ENCODE results near the gene ARFGAP2.

The ARFGAP2 gene

GRCh38 chr11:47183031-47183856 lies 6.6 kb upstream of the ARFGAP2 start:
- no peak overlapping the region for H3K4me3 ChIP-seq (replicated peaks; ENCODE audit: low read depth, low read length)
- no peak for TF ChIP-seq CTCF (IDR thresholded peaks at IDR 0.05; ENCODE audit: low read length, missing control alignments)
- no peak for DNase-seq (ENCODE audit: low read depth)

GRCh38 chr11:47182380-47182779 lies 5.7 kb upstream of the ARFGAP2 start:
- no peak overlapping the region for H3K4me3 ChIP-seq (replicated peaks; ENCODE audit: low read depth, low read length)
- no peak for TF ChIP-seq CTCF (IDR thresholded peaks at IDR 0.05; ENCODE audit: low read length, missing control alignments)
- no peak for DNase-seq (ENCODE audit: low read depth)

- no peak overlapping the region for H3K4me3 ChIP-seq (replicated peaks; ENCODE audit: low read depth, low read length)
- no peak for DNase-seq (ENCODE audit: low read depth)
- TF ChIP-seq CTCF (IDR thresholded peaks at IDR 0.05; ENCODE audit: low read length, missing control alignments), result no peak
Measured at GRCh38 chr11:47181271-47181670, 4.6 kb upstream of the ARFGAP2 start.

GRCh38 chr11:47180006-47180787 lies 3.5 kb upstream of the ARFGAP2 start:
- no peak overlapping the region for H3K4me3 ChIP-seq (replicated peaks; ENCODE audit: low read depth, low read length)
- no peak for DNase-seq (ENCODE audit: low read depth)
- TF ChIP-seq CTCF (IDR thresholded peaks at IDR 0.05; ENCODE audit: low read length, missing control alignments), result no peak

GRCh38 chr11:47179655-47179991 lies 2.9 kb upstream of the ARFGAP2 start:
- H3K4me3 ChIP-seq (replicated peaks; ENCODE audit: low read depth, low read length), result no peak overlapping the region
- DNase-seq (ENCODE audit: low read depth), result peak; percentile 52
- TF ChIP-seq CTCF (IDR thresholded peaks at IDR 0.05; ENCODE audit: low read length, missing control alignments), result peak; percentile 71

- DNase-seq (ENCODE audit: low read depth), result no peak
- TF ChIP-seq CTCF (IDR thresholded peaks at IDR 0.05; ENCODE audit: low read length, missing control alignments), result no peak
- no peak overlapping the region for H3K4me3 ChIP-seq (replicated peaks; ENCODE audit: low read depth, low read length)
Measured at GRCh38 chr11:47178737-47179654, 2.3 kb upstream of the ARFGAP2 start.
